Measurements from ENCODE around the gene NAT8L. TPM values are rescaled to one million over a fixed set of nuclear protein-coding genes. Genes with fewer than 3 reads are reported as not detected.
A peak's percentile ranks its signal among the peaks of the same experiment; 100 is the strongest.

The NAT8L gene
- total RNA-seq, 4 donors from 2014 or later = 0.14 to 1.9 (median 0.64) TPM; not detected in 1

DNA sequence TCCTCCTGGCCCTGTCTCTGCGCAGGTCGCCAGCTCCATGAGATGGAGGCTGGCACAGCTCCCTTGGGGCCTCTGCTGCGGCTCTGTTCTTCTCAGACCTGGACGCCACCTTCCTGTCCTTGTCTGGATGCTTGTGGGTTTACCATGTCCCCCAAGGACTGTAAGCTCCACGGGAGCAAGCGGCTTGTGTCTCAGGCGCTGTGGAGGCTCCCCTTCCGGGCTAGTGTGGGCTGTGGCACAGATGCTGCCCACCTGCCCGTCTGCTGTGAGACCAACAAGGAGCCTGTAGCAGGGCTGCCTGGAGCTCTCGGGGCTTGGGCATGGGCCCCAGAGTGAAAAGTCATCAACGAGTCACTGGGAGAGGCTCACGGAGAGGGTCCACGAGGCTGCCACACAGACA is 25.2 kb downstream of the NAT8L start:
- intact Hi-C loops (cut with DNase I; ENCODE audit: low total_unique reads) = no loop called here
- 88% methylated on average over 13 of the region's 13 CpGs; no CpG with 5 or more reads in 1 of the 2 donors for WGBS, 2 donors (ENCODE audit: low coverage in 1 of 2)
- Histone ChIP-seq H3K9me3 (no peaks in the 10 kb centered on the region), H3K27me3 (no peaks in the 10 kb centered on the region), H3K4me3 (no peak overlapping the region), H3K36me3 (no peaks in the 10 kb centered on the region), H3K4me1 (no peaks in the 10 kb centered on the region), H3K27ac (no peak overlapping the region)
- DNase-seq = peak; percentile 2
- TF ChIP-seq EP300 (IDR thresholded peaks at IDR 0.05; ENCODE audit: low read depth) (no peak), POLR2AphosphoS5 (IDR thresholded peaks at IDR 0.05) (no peak), POLR2A (IDR thresholded peaks at IDR 0.05) (no peak)
- TF ChIP-seq, protein P1, sequence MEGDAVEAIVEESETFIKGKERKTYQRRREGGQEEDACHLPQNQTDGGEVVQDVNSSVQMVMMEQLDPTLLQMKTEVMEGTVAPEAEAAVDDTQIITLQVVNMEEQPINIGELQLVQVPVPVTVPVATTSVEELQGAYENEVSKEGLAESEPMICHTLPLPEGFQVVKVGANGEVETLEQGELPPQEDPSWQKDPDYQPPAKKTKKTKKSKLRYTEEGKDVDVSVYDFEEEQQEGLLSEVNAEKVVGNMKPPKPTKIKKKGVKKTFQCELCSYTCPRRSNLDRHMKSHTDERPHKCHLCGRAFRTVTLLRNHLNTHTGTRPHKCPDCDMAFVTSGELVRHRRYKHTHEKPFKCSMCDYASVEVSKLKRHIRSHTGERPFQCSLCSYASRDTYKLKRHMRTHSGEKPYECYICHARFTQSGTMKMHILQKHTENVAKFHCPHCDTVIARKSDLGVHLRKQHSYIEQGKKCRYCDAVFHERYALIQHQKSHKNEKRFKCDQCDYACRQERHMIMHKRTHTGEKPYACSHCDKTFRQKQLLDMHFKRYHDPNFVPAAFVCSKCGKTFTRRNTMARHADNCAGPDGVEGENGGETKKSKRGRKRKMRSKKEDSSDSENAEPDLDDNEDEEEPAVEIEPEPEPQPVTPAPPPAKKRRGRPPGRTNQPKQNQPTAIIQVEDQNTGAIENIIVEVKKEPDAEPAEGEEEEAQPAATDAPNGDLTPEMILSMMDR (IDR thresholded peaks at IDR 0.05) = no peak
- in situ Hi-C loops (cut with MboI; ENCODE audit: low pct_ligation_motif_present in 1 of 4, low pct_unique_long_range_greater_than_20kb in 1 of 4, low sequenced_read_pairs in 3 of 4) = no loop called here

DNA sequence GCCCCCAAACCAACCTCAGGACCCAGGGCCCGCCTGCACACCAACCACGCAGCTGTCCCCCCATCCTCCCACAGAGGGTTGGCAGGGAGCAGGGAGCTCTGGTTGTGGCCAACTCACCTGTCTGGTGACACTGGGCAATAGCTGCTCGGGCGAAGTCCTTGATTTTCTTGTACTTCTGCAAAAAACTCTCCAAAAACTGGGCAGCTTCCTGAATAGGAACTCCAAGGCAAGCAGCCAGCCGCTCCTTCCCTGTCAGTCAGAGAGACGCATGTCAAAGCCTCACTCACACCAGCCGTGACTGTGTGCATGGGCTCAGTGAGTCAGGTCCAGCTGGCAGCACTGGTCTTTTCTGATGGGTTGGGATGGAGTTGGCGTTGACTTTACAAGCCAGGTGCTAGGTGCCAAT is 26.4 kb downstream of the NAT8L start:
- Histone ChIP-seq H3K36me3 (no peaks in the 10 kb centered on the region), H3K27ac (no peak overlapping the region), H3K9me3 (no peaks in the 10 kb centered on the region), H3K27me3 (no peaks in the 10 kb centered on the region), H3K4me1 (no peaks in the 10 kb centered on the region), H3K4me3 (no peak overlapping the region)
- WGBS, 2 donors (ENCODE audit: low coverage in 1 of 2) = 93% methylated on average over 8 of the region's 8 CpGs; no CpG with 5 or more reads in 1 of the 2 donors
- TF ChIP-seq POLR2AphosphoS5 (IDR thresholded peaks at IDR 0.05) = no peak
- no peak for TF ChIP-seq EP300 (IDR thresholded peaks at IDR 0.05; ENCODE audit: low read depth)
- TF ChIP-seq POLR2A (IDR thresholded peaks at IDR 0.05) = no peak
- TF ChIP-seq, protein P1 (IDR thresholded peaks at IDR 0.05) = no peak
- in situ Hi-C loops (cut with MboI; ENCODE audit: low pct_ligation_motif_present in 1 of 4, low pct_unique_long_range_greater_than_20kb in 1 of 4, low sequenced_read_pairs in 3 of 4) = no loop called here
- peak; percentile 2 for DNase-seq
- intact Hi-C loops (cut with DNase I; ENCODE audit: low total_unique reads) = no loop called here

DNA sequence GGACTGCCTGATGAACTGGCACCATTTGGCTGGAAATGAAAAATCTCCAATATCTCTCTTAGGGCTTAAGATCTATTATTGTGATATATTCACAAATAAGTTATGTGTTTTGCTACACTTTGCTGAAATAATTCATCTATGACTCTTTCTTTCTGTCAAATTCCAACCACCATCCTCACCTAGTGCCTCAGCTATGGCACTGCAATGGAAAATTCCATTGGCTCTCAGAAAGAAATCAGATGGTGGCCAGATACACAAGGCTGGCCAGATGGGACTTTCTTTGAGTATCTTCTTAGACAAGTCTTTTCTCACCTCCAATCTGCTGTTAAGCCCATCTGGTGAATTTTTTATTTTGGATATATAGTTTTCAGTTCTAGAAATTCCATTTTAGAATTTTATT is 28.0 kb downstream of the NAT8L start:
- Histone ChIP-seq H3K27me3 (no peaks in the 10 kb centered on the region), H3K4me3 (no peak overlapping the region), H3K27ac (no peak overlapping the region), H3K36me3 (no peaks in the 10 kb centered on the region), H3K4me1 (no peaks in the 10 kb centered on the region), H3K9me3 (no peaks in the 10 kb centered on the region)
- in situ Hi-C loops (cut with MboI; ENCODE audit: low pct_ligation_motif_present in 1 of 4, low pct_unique_long_range_greater_than_20kb in 1 of 4, low sequenced_read_pairs in 3 of 4) (no loop called here), intact Hi-C loops (cut with DNase I; ENCODE audit: low total_unique reads) (no loop called here)
- DNase-seq = no peak
- TF ChIP-seq POLR2AphosphoS5 (IDR thresholded peaks at IDR 0.05) = no peak
- no peak for TF ChIP-seq EP300 (IDR thresholded peaks at IDR 0.05; ENCODE audit: low read depth)
- no peak for TF ChIP-seq POLR2A (IDR thresholded peaks at IDR 0.05)
- TF ChIP-seq, protein P1 (IDR thresholded peaks at IDR 0.05) = no peak

DNA sequence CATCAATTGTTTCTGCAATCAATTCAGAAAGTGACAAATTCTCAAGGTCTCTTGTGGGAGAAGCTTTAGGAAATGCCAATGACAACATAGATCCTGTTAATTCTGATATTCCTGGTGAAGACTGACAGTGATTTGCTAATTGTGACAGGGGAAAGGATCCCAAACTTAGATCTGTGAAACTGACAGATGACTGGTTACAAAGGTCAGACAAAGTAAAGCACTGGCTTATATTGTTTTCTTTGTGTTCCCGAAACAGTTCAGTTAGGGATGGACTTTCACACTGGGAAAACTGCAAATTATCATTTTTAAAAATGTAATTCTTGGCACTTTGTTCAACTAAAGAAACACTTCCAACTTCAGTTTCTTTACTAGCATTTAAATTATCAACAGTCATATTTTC is 30.1 kb downstream of the NAT8L start:
- 27 to 45% methylated on average over 1 of the region's 1 CpG for WGBS, 2 donors (ENCODE audit: low coverage in 1 of 2)
- TF ChIP-seq POLR2A (IDR thresholded peaks at IDR 0.05) (no peak), EP300 (IDR thresholded peaks at IDR 0.05; ENCODE audit: low read depth) (no peak), POLR2AphosphoS5 (IDR thresholded peaks at IDR 0.05) (no peak)
- TF ChIP-seq, protein P1 (IDR thresholded peaks at IDR 0.05) = no peak
- in situ Hi-C loops (cut with MboI; ENCODE audit: low pct_ligation_motif_present in 1 of 4, low pct_unique_long_range_greater_than_20kb in 1 of 4, low sequenced_read_pairs in 3 of 4) = no loop called here

More for the DNA sequence above, 30.1 kb downstream of the NAT8L start:
- H3K27me3 ChIP-seq = no peaks in the 10 kb centered on the region
- DNase-seq = no peak
- no peak overlapping the region for H3K4me3 ChIP-seq
- no peaks in the 10 kb centered on the region for H3K9me3 ChIP-seq
- H3K4me1 ChIP-seq = no peaks in the 10 kb centered on the region
- intact Hi-C loops (cut with DNase I; ENCODE audit: low total_unique reads) = no loop called here
- H3K27ac ChIP-seq = no peak overlapping the region
- no peaks in the 10 kb centered on the region for H3K36me3 ChIP-seq
